ENCODE measurements around the gene PLIN3.
A peak's percentile ranks its signal among the peaks of the same experiment; 100 is the strongest.
"Not testable (repeated sequence)": the region's sequence is repeated elsewhere in the genome, so short reads cannot be mapped to it uniquely, and the experiment has no call there.

The PLIN3 gene

GRCh38 chr19:4849019-4849418 is 18.4 kb downstream of the PLIN3 start:
- DNase-seq: no peak

- no peak for DNase-seq
Observed at GRCh38 chr19:4847190-4847973, 20.1 kb downstream of the PLIN3 start.

GRCh38 chr19:4845975-4846374 is 21.5 kb downstream of the PLIN3 start:
- DNase-seq: not testable (repeated sequence)

GRCh38 chr19:4844348-4845179 is 22.9 kb downstream of the PLIN3 start:
- no peak for DNase-seq

GRCh38 chr19:4843647-4843965 is 23.9 kb downstream of the PLIN3 start:
- DNase-seq: no peak

GRCh38 chr19:4839192-4839591 is 28.3 kb downstream of the PLIN3 start:
- DNase-seq: no peak

- DNase-seq: no peak
Observed at GRCh38 chr19:4832776-4833175, 34.7 kb downstream of the PLIN3 start.

GRCh38 chr19:4831979-4832340 is 35.5 kb downstream of the PLIN3 start:
- not testable (repeated sequence) for DNase-seq

GRCh38 chr19:4831304-4831978 is 36.0 kb downstream of the PLIN3 start, which contains the start of gene TICAM1:
TICAM1 (minus strand) TSS chr19:4831712; CDS start chr19:4818377, 13,335 bp downstream.
- peak in 30 of 56 donors; percentile 4 to 70 (median 23) for DNase-seq

- no peak for DNase-seq
Observed at GRCh38 chr19:4830768-4831265, 36.6 kb downstream of the PLIN3 start.

GRCh38 chr19:4830332-4830731 is 37.1 kb downstream of the PLIN3 start:
- no peak for DNase-seq

- DNase-seq: peak in 20 of 56 donors; percentile 2 to 42 (median 12)
Observed at GRCh38 chr19:4829001-4829712, 38.3 kb downstream of the PLIN3 start.

- DNase-seq: no peak
Observed at GRCh38 chr19:4823577-4823976, 43.9 kb downstream of the PLIN3 start.

- not testable (repeated sequence) for DNase-seq
Observed at GRCh38 chr19:4822354-4822753, 45.1 kb downstream of the PLIN3 start.

- DNase-seq: no peak
Observed at GRCh38 chr19:4821265-4821664, 46.2 kb downstream of the PLIN3 start.

GRCh38 chr19:4817467-4818277 is 49.8 kb downstream of the PLIN3 start:
- no peak for DNase-seq

GRCh38 chr19:4816950-4817278 is 50.6 kb downstream of the PLIN3 start:
- no peak for DNase-seq

GRCh38 chr19:4816202-4816949 is 51.1 kb downstream of the PLIN3 start:
- no peak for DNase-seq

GRCh38 chr19:4815426-4816201 is 51.9 kb downstream of the PLIN3 start:
- DNase-seq: peak; percentile 30 to 96 (median 85)

All from nucleus accumbens (tissue), 56 donors.